Measurements from ENCODE around the gene RMI2.

The RMI2 gene

GRCh38 chr16:11322823-11323222 lies 22.4 kb upstream of the RMI2 start:
- TF ChIP-seq EZH2phosphoT487 (conservative IDR thresholded peaks at IDR 0.05; ENCODE audit: low read length) (no peak), CTCF (IDR thresholded peaks at IDR 0.05; ENCODE audit: insufficient read depth, low read length, poor library complexity, severe bottlenecking) (no peak)
- Histone ChIP-seq H2AFZ (ENCODE audit: low read depth, low read length, severe bottlenecking) (no peak overlapping the region), H3K4me3 (ENCODE audit: insufficient read depth, low read length, poor library complexity, severe bottlenecking) (no peak overlapping the region), H3F3A (ENCODE audit: insufficient read depth) (no peaks in the 10 kb centered on the region), H3K9me2 (replicated peaks; ENCODE audit: insufficient read depth, low read length) (no peaks in the 10 kb centered on the region), H3K79me2 (ENCODE audit: insufficient read depth, low read length) (no peaks in the 10 kb centered on the region), H4K20me1 (ENCODE audit: low read depth, low read length) (no peaks in the 10 kb centered on the region), H3K27ac (ENCODE audit: low read depth, low read length) (no peak overlapping the region), H3K36me3 (ENCODE audit: low read length) (no peaks in the 10 kb centered on the region), H3K4me2 (ENCODE audit: low read depth, low read length, poor library complexity, severe bottlenecking) (no peak overlapping the region), H3K9me3 (ENCODE audit: insufficient read depth, low read length) (no peaks in the 10 kb centered on the region), H3K9ac (ENCODE audit: low read length) (no peak overlapping the region), H3K27me3 (ENCODE audit: low read length) (no peaks in the 10 kb centered on the region)

- Histone ChIP-seq H2AFZ (ENCODE audit: low read depth, low read length, severe bottlenecking) (no peak overlapping the region), H4K20me1 (ENCODE audit: low read depth, low read length) (no peaks in the 10 kb centered on the region), H3K36me3 (ENCODE audit: low read length) (no peaks in the 10 kb centered on the region), H3K79me2 (ENCODE audit: insufficient read depth, low read length) (no peaks in the 10 kb centered on the region), H3K4me2 (ENCODE audit: low read depth, low read length, poor library complexity, severe bottlenecking) (no peak overlapping the region), H3K9ac (ENCODE audit: low read length) (no peak overlapping the region), H3K27ac (ENCODE audit: low read depth, low read length) (no peak overlapping the region), H3K27me3 (ENCODE audit: low read length) (no peaks in the 10 kb centered on the region), H3K9me2 (replicated peaks; ENCODE audit: insufficient read depth, low read length) (no peaks in the 10 kb centered on the region), H3F3A (ENCODE audit: insufficient read depth) (peaks cover 2% of the 10 kb centered on the region; the same call in 1 of the 2 replicates), H3K9me3 (ENCODE audit: insufficient read depth, low read length) (no peaks in the 10 kb centered on the region), H3K4me3 (ENCODE audit: insufficient read depth, low read length, poor library complexity, severe bottlenecking) (no peak overlapping the region)
- TF ChIP-seq CTCF (IDR thresholded peaks at IDR 0.05; ENCODE audit: insufficient read depth, low read length, poor library complexity, severe bottlenecking) (no peak), EZH2phosphoT487 (conservative IDR thresholded peaks at IDR 0.05; ENCODE audit: low read length) (no peak)
Measured at GRCh38 chr16:11323551-11324336, 21.5 kb upstream of the RMI2 start.

GRCh38 chr16:11325404-11326083 lies 19.7 kb upstream of the RMI2 start:
- H3K27ac ChIP-seq (ENCODE audit: low read depth, low read length), result no peak overlapping the region
- H3K36me3 ChIP-seq (ENCODE audit: low read length), result no peaks in the 10 kb centered on the region
- no peaks in the 10 kb centered on the region for H3K9me3 ChIP-seq (ENCODE audit: insufficient read depth, low read length)
- H3K79me2 ChIP-seq (ENCODE audit: insufficient read depth, low read length), result no peaks in the 10 kb centered on the region
- H3K4me2 ChIP-seq (ENCODE audit: low read depth, low read length, poor library complexity, severe bottlenecking), result no peak overlapping the region
- H3K27me3 ChIP-seq (ENCODE audit: low read length), result no peaks in the 10 kb centered on the region
- TF ChIP-seq CTCF (IDR thresholded peaks at IDR 0.05; ENCODE audit: insufficient read depth, low read length, poor library complexity, severe bottlenecking) (no peak), EZH2phosphoT487 (conservative IDR thresholded peaks at IDR 0.05; ENCODE audit: low read length) (no peak)
- no peaks in the 10 kb centered on the region for H3K9me2 ChIP-seq (replicated peaks; ENCODE audit: insufficient read depth, low read length)
- no peak overlapping the region for H3K4me3 ChIP-seq (ENCODE audit: insufficient read depth, low read length, poor library complexity, severe bottlenecking)
- no peak overlapping the region for H2AFZ ChIP-seq (ENCODE audit: low read depth, low read length, severe bottlenecking)
- no peaks in the 10 kb centered on the region for H4K20me1 ChIP-seq (ENCODE audit: low read depth, low read length)
- peaks cover 14% of the 10 kb centered on the region for H3F3A ChIP-seq (ENCODE audit: insufficient read depth)
- H3K9ac ChIP-seq (ENCODE audit: low read length), result no peak overlapping the region

All from SU-DHL-6 (cell line).